Stimulated activated CD4-positive, alpha-beta T cell treated with anti-CD3 and anti-CD28 coated beads, Interleukin-1b, Interleukin-23, amount 100 ng/mL, for 48 hours (primary cell): Measurements from ENCODE around the gene CSAD.
"Not testable (repeated sequence)": the region's sequence is repeated elsewhere in the genome, so short reads cannot be mapped to it uniquely, and the experiment has no call there.

Experiments
- DNase-seq: peaks from one replicate; pipeline ENCODE4 v3.0.0-alpha.2; 2020

The CSAD gene

DNA sequence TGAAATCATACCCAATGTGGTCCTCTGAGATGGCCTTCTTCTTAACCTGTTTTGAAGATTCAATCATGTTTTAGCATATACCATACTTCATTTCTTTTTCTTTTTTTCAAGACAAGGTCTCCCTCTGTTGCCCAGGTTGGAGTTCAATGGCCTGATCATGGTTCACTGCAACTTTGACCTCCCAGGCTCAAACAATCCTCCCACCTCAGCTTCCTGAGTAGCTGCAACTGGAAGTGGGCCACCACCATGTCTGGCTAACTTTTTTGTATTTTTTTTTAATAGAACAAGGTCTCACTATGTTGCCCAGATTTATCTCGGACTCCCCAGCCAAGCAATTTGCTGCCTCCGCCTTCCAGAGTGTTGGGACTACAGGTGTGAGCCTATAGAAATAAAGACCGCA, 47.0 kb downstream of the CSAD start:
- no peak for DNase-seq

DNA sequence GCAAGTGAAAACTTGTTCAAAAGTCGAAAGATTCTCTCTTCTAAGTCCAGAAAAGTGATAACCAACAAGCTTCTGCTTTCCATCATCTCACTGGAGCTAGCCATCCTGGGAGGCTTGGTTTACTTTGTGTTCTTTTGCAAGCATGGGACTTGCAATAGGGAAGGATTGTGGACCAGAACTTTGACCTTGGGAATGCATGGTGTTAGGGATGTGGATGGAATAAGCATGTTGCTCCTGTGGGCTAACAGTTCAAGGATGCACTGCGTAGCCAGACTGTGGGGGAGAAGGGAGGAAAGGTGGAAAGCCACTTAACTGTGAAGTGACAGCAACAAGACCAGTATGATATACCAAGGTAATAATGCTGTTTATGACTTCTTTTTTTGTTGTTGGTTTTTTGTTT, 48.9 kb downstream of the CSAD start:
- DNase-seq = no peak

DNA sequence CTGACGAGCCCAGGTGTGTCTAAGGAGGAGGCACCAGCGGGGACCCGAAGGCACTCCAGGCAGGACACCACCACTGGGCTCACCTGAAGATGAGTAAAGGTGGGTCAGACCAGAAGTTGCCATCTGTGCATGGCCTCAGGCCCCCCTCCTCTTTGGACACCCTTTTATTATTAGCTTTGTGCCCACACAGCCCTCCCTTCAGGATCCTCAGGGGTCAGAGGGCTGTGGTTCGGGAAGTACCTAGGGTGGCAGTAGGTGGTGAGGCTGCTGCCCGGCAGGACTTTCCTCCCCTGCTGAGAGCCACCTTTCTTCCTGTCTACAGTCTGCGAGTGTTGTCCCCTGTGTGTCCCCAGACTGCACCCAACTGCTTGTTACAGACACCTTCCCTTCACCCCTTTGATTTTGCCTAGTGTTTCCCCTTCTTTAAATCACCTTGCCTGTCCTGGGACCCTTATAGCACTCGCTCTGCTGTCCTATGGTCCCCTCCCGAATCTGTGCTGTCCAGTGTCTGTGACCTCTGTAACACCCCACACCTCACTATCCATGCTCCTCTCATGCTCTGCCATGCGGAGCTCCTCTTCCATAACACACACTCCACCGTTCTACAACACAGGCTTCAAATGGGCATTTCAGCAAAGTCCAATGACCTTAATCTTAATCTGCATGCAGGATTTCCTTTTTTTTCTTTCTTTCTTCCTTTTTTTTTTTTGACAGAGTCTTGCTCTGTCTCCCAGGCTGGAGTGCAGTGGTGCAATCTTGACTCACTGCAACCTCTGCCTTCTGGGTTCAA, 51.8 kb downstream of the CSAD start:
- DNase-seq = no peak

DNA sequence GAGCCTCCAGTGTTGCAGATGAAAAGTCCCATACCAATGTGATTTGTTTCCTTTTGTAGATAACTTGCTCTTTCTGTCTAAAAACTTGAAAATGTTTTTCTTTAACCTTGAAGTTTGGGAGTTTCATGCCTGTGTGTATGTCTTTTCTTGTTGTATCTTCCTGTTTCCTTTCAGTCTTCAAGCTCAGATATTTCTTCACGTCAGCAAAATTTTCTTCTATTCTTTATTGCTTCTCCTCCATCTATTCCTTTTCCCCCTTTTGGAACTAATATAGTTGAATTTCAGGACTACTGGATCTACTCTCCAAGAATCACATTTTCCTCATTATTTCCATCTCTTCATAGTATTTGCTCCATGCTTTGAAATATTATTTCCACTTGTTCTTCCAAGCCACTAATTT, 53.6 kb downstream of the CSAD start:
- DNase-seq = no peak

DNA sequence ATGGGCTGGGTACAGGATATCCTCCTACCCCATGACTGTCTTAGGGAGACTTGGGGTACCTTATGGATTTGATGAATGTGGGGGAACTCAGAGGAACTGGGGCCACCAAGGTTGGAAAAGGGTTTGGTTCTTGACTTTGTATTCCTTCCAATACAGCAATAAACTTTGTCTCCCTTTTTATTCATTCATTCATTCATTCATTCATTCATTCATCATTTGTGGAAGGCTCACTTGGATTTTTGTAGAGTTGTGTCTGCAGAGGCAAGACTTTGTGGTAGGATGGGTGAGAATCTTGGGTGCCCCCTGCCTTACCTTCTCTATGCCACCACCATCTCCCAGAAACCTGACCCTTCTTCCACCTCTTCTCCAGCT, 56.4 kb downstream of the CSAD start:
- DNase-seq = no peak

DNA sequence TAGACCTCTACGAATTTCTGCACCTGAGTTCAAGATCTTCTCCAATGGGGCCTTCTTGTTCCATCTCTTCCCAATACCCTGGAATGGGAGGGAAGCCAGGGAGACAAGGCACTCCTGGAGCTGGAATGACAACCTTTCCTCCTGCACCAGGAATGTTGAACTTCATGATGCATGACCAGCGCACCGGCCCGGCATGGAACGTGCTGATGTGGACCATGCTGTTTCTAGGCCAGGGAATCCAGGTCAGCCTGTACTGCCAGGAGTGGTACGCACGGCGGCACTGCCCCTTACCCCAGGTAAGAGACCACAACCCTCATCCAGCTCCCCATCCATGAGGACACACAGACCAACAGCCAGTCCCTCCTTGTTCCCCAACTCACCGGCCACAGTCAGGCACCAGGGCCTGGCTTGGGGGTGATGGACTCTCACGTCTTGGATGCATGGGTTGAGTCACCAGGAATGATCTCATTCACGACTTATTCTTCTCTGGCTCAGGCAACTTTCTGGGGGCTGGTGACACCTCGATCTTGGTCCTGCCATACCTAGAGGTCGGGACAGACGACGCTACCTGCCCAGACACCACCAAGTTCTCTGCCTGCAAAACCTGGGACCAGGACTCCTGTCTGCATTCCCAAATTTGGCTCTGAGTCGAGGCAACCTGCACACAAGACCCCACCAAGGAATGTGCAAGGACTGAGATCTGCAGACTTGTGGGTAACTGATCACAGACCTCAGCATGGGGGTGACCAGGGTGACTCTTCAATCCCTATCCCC, 57.0 kb downstream of the CSAD start:
- DNase-seq = no peak

DNA sequence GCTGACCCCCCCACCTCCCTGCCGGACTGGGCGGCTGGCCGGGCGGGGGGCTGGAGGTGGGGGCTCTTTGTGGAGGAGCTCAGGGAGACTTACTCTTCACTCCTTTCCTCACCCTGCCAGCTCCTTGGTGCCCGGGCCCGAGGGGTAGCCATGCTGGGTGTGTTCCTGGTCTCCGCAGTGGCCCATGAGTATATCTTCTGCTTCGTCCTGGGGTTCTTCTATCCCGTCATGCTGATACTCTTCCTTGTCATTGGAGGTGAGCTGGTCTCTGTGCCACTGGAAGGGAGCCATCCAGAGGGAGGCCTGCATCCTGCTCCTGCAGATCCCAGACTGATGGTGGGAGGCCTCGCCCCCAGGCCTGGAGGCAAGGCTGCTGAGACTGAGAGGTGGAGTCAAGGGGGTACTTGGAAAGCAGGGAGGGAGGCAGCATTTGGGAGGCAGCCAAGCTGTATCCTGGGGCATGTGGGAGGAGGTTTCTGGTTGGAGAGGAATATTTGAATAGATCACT, 57.7 kb downstream of the CSAD start:
- DNase-seq = no peak

DNA sequence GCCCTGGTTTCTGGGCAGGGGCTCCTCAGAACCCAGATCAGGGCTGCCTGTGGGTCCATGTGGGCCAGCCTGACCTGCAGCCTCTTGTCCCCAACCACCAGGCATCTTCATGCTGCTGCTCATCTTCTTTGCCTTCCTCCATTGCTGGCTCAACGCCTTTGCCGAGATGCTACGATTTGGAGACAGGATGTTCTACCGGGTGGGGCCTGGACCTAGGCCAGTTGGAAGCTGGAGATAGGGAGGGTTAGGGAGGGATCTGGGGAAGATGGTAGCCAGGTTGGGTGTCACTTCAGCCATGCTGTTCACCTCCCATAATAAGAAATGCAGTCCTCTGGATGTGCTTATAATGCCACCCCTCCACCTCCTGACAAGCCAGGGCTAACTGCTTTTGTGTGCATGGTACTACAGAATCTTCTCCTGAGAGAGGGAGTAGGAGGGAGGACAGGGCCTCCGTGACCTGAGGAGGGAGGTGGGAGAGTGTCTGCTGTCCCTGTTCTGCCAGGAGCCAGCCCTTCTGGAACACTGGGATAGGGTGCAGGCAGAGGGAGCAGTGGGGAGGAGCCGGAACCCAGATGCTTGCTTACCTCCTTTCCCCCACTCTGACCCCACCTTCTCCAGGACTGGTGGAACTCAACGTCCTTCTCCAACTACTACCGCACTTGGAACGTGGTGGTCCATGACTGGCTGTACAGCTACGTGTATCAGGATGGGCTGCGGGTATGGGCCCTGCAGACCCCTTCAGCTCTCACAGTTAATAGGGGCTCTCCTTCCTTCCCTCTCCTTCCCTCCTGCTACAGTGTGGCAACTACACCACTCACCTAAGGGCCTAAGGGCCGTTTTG, 59.8 kb downstream of the CSAD start:
- DNase-seq = no peak

DNA sequence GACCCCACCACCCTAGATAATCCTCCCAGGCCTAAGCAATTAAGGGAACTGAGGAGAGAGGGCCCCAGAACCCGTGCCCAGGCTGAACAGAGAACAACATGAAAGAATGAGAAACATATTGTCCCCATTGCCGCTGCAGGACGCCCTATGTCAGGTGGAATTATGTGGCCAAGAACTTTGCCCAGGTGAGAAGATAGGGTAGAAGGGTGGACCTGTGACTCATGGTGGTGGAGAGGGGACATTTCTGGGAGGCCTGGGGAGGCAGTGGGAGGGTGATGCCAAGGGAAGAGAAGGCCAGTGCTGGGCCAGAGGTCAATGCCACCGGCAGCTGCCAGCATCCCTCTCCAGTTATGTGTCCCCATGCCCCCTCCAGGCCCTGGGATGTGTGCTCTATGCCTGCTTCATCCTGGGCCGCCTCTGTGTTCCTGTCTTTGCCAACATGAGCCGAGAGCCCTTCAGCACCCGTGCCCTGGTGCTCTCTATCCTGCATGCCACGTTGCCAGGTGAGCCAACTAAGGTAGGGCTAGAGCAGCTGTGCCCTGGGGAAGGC, 61.9 kb downstream of the CSAD start:
- DNase-seq = no peak

DNA sequence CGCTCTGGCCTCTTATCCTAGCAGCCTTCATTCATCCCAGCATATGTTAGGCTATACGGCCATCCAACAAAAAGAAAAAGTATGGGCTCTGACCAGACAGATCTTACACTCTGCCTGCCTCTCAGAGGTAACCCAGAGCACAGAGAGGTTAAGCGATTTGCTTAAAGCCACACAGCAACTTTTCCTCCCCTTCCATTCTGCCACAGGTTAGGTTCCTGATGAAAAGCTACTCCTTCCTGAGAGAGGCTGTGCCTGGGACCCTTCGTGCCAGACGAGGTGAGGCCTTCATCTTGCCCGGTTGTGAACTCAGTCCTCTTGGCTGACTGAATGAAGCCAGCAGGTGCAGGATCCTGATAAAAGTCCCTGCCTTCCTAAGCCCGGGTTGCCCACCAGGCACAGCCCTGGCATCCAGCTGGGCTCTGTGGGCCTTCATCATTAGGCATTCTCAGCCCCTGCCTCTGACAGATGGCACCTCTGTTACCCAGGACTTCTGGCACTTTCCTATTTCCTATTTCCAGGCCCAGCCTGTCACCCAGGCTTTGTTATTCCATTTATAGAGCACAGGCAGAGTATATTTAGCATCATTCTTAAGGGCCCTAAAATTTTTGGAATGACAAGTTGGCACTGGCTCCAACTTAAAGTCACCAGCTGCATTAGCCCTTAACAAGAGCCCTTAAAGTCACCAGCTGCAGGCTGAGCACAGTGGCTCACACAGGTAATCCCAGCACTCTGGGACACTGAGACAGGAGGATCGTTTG, 64.7 kb downstream of the CSAD start:
- no peak for DNase-seq

DNA sequence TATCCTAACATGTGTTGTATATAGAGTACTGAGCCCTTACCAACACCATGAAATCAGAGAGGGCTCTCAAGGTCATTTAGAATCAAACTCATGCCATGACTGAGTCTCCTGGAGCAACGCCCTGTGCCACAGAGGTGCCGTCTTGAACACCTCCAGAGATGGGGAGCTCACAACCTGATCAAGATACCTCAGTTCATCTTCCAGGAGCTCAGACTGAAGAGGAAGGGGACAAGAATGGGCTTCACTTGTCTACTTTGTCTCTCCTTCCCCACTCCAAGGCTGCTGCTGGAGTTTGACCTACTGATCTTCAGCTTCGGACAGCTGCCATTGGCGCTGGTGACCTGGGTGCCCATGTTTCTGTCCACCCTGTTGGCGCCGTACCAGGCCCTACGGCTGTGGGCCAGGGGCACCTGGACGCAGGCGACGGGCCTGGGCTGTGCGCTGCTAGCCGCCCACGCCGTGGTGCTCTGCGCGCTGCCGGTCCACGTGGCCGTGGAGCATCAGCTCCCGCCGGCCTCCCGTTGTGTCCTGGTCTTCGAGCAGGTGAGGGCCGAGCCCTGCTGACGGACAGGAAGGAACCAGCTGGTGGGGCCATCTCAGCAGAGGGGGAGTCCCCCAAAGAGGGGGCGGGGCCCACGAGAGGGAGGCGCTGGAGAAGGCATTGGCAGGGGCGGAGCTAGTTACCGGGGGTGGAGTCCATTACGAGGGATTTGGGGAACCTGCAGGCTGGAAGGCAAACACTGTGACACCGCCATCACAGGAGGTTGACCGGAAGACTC, 65.4 kb downstream of the CSAD start:
- DNase-seq = no peak

DNA sequence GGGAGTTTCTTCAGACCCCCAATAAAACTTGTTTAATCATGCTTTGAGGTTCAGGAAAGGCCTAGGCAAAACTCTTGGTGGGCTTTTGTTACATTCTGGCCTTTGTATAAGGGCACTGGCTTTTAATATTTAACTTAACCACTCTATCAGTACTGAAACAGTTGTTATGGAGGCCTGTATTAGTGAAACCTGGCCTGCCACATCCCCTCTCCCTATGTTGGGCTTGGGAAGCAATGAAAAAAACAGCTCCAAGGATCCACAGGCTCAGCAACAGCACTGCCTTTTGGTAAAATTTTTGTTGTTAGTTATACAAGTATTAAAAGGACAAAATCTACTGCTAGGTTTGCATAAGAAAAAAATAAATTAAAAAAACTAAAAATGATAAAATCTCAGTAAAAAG, 66.8 kb downstream of the CSAD start:
- no peak for DNase-seq

DNA sequence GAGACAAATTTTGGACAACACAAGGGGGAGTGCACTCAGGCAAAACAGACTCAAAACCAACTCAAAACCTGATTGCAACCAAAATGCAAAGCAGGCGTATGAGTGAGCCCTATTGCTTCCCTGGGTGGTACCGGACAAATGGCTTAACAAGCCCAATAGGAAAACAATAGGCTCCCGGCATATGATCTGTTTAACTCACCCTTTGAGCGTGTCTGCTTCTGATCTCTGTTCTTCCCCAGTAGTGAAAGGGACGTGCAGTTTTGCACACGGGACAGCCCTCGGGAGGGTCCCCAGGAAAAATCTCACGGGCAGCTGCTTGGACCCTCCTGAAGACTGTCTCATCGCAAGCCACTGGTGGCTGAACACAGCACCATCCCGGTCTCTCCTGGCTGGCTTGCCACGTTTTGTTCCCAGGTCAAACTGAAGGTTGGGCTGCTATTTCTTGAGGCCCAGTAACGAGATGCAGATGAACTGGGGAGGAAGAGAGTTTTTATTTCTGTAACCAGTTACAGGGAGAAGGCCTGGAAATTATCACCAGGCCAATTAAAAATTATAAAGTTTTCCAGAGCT, 67.5 kb downstream of the CSAD start:
- DNase-seq = no peak

DNA sequence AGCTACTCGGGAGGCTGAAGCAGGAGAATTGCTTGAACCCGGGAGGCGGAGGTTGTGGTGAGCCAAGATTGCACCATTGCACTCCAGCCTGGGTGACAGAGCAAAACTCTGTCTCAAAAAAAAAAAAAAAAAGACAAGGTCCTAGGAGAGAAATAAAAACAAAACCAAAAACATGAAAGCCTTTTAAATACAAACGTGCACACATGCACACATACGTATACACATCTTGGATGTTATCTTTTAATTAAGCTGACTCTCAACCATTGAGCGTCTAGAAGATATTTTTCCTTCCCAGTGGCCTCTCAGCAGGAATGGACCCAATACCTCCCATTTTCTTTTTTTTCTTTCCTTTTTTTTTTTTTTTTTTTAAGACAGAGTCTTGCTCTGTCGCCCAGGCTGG, 68.3 kb downstream of the CSAD start:
- DNase-seq = not testable (repeated sequence)
